Endothelial cell of umbilical vein (primary cell): ENCODE results near the gene CDCP1. TPM values are rescaled to one million over a fixed set of nuclear protein-coding genes. Genes with fewer than 3 reads are reported as not detected.
A peak's percentile ranks its signal among the peaks of the same experiment; 100 is the strongest.

Source experiments
- BruUV-seq: library from RNA; stranded (reverse); fragments of 400-500 nt; replicated peaks from 2 replicates; lab custom pipeline; 2021; lab: Mats Ljungman, UMichigan
- CTCF ChIA-PET: fragments of 300-600, 350-600 bp; sonication (Branson Sonifier 250); formaldehyde crosslinking; loops from one replicate; lab custom pipeline; 2021; ENCODE audit warnings: antibody characterized with exemption, inconsistent platforms; lab: Charles Lee
- POLR2A ChIA-PET: fragments of 300-600, 350-600 bp; sonication (Branson Sonifier 250); formaldehyde crosslinking; loops from one replicate; lab custom pipeline; 2021; ENCODE audit warnings: antibody characterized with exemption, inconsistent platforms; lab: Charles Lee
- DNase-seq: peaks from one replicate; pipeline ENCODE4 v3.0.0-alpha.2; 2011; ENCODE audit warnings: low read depth, low spot score
- FAIRE-seq: peaks from 2 replicates; lab custom pipeline; 2011; peaks lifted over from hg19 to GRCh38; lab: Jason Lieb, UNC
- H2AFZ ChIP-seq: 2 replicates; pipeline ENCODE4 v1.6.0; 2012; ENCODE audit warnings: low read depth, low read length, control low read depth, inconsistent platforms
- H3K27ac ChIP-seq: 2 replicates; pipeline ENCODE4 v1.5.1; 2011; ENCODE audit warnings: low read depth, mild to moderate bottlenecking, control low read depth, low read length, moderate library complexity; ENCODE audit not compliant: insufficient read depth
- H3K27me3 ChIP-seq, 2 experiments: 2 replicates each; pipeline versions ENCODE4 v1.6.0 to v1.6.1; 2011; ENCODE audit warnings: low read length in 2 of 2, mixed read lengths in 1 of 2; ENCODE audit not compliant: control insufficient read depth in 2 of 2, insufficient read depth in 2 of 2
- H3K36me3 ChIP-seq, 2 experiments: 2 replicates in 1 of 2; 3 replicates in 1 of 2; pipeline ENCODE4 v1.5.1; 2011; ENCODE audit warnings: low read length in 2 of 2, mild to moderate bottlenecking in 1 of 2, moderate library complexity in 1 of 2; ENCODE audit not compliant: control insufficient read depth in 2 of 2, insufficient read depth in 2 of 2; ENCODE audit errors: extremely low read depth in 1 of 2
- H3K4me1 ChIP-seq: 3 replicates; pipeline ENCODE4 v1.5.1; 2011; ENCODE audit warnings: mild to moderate bottlenecking, low read length; ENCODE audit not compliant: control insufficient read depth, insufficient read depth; ENCODE audit errors: extremely low read depth
- H3K4me2 ChIP-seq: 2 replicates; pipeline ENCODE4 v1.6.1; 2011; ENCODE audit warnings: low read length, control low read depth, mixed read lengths; ENCODE audit not compliant: insufficient read depth
- H3K4me3 ChIP-seq, 3 experiments: fragments of 200-600 bp in 1 of 3; sonication (generic), shearing (Covaris generic) in 1 of 3; replicated peaks in 1 of 3; 2 replicates each; pipeline ENCODE4 v1.5.1; 2011 to 2016; ENCODE audit warnings: control low read depth in 3 of 3, low read length in 3 of 3, mild to moderate bottlenecking in 2 of 3, inconsistent platforms in 1 of 3, low read depth in 1 of 3, moderate library complexity in 1 of 3; ENCODE audit not compliant: insufficient read depth in 1 of 3
- H3K79me2 ChIP-seq: 2 replicates; pipeline ENCODE4 v1.6.0; 2012; ENCODE audit warnings: low read length, inconsistent platforms; ENCODE audit not compliant: control insufficient read depth, insufficient read depth
- H3K9ac ChIP-seq: replicated peaks from 2 replicates; pipeline ENCODE3; 2011; ENCODE audit warnings: low read length, control low read depth; ENCODE audit not compliant: insufficient read depth; ENCODE audit errors: extremely low read depth
- H3K9me1 ChIP-seq: replicated peaks from 3 replicates; pipeline ENCODE4 v1.6.0; 2011; ENCODE audit warnings: mild to moderate bottlenecking, low read length; ENCODE audit not compliant: control insufficient read depth, insufficient read depth; ENCODE audit errors: extremely low read depth
- H3K9me3 ChIP-seq: replicated peaks from 2 replicates; pipeline ENCODE4 v1.5.1; 2012; ENCODE audit warnings: low read length, inconsistent platforms; ENCODE audit not compliant: control insufficient read depth, insufficient read depth
- H4K20me1 ChIP-seq: replicated peaks from 2 replicates; pipeline ENCODE3; 2011; ENCODE audit warnings: mild to moderate bottlenecking, low read length; ENCODE audit not compliant: control insufficient read depth, insufficient read depth; ENCODE audit errors: extremely low read depth
- FOS ChIP-seq: IDR thresholded peaks from 2 replicates; pipeline ENCODE4 v1.6.1; 2011; ENCODE audit warnings: mild to moderate bottlenecking, low read length, moderate library complexity, borderline replicate concordance; ENCODE audit not compliant: insufficient read depth
- JUN ChIP-seq: IDR thresholded peaks from 2 replicates; pipeline ENCODE4 v1.6.1; 2011; ENCODE audit warnings: borderline replicate concordance, low read depth; ENCODE audit not compliant: insufficient read length, insufficient read depth
- dilution Hi-C: fragments of 300-500 bp; cut with MboI; formaldehyde crosslinking; loops from one replicate; pipeline ENCODE4 v1.15.0; 2019; ENCODE audit warnings: low sequenced_read_pairs; ENCODE audit not compliant: extremely low pct_ligation_motif_present
- intact Hi-C: fragments of 100-400 bp; cut with micrococcal nuclease; formaldehyde crosslinking; loops from one replicate; pipeline ENCODE4 v1.10.0; 2022
- polyA plus RNA-seq, 4 experiments: library from polyadenylated mRNA; depleted of rRNA in 3 of 4; stranded (reverse) in 3 of 4; unstranded in 1 of 4; fragments of >200 nt; gene quantifications; 2 replicates each; pipeline versions ENCODE4 v1.2.1 to v1.2.3, GENCODE V29; 2011 to 2012; ENCODE audit warnings: missing spikeins in 1 of 4
- total RNA-seq: library from RNA; stranded (reverse); gene quantifications from 2 replicates; pipeline ENCODE4 v1.2.3, GENCODE V29; 2021
- TF ChIP-seq, protein P1 (sequence below), 2 donors: IDR thresholded peaks; 1 replicate in 1 of 2; 2 replicates in 1 of 2; pipeline ENCODE4 v1.5.1; 2011; ENCODE audit warnings: low read length in 2 of 2, mild to moderate bottlenecking in 2 of 2, moderate library complexity in 2 of 2, control low read depth in 1 of 2, inconsistent platforms in 1 of 2, low read depth in 1 of 2; ENCODE audit not compliant: insufficient read depth in 1 of 2; ENCODE audit errors: extremely low read depth in 1 of 2

The CDCP1 gene
- total and polyA plus RNA-seq, 2 donors (not counting 3 experiments of a cell fraction or from before 2014, with no cell fraction given): 0.01 to 0.22 TPM

DNA sequence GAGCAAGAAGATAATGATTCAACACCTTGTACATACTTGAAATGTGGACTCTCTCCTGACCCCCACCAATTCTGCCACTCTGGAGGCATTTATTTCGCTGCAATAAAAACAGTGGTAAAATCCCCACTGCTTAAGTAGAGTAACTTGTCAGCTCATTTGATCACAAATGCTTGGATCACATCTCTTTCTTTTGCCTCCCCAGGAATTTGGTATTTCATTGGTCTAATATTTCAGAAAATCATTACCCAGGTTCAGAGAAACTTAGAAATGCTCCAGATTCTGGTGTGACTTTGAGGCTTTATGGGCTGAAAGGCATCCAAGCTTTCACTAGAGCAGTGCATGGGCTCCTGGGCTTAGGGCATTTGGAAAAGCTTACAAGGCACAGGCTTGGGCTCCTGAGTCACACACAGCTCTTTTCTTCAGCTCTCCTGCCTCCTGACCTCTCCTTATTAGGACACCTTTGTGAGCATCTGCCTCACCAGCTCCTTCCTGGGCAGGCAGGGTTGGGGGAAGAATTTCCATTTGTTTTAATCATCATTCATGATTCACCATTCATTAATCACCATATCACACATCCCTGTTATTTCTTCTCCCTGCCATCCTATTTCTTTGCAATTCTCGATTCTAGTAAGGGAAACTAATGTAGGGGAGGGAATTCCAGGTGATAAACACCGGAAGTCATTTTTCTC is 22.5 kb downstream of the CDCP1 start:
- no peaks in the 10 kb centered on the region for H4K20me1 ChIP-seq
- peak overlapping the region; percentile 24 for H3K27ac ChIP-seq
- no peak overlapping the region for H2AFZ ChIP-seq
- dilution Hi-C loops: no loop called here
- H3K36me3 ChIP-seq: no peaks in the 10 kb centered on the region
- no peaks in the 10 kb centered on the region for H3K9me3 ChIP-seq
- peak; percentile 40 for DNase-seq
- intact Hi-C loops: no loop called here
- TF ChIP-seq, protein P1, sequence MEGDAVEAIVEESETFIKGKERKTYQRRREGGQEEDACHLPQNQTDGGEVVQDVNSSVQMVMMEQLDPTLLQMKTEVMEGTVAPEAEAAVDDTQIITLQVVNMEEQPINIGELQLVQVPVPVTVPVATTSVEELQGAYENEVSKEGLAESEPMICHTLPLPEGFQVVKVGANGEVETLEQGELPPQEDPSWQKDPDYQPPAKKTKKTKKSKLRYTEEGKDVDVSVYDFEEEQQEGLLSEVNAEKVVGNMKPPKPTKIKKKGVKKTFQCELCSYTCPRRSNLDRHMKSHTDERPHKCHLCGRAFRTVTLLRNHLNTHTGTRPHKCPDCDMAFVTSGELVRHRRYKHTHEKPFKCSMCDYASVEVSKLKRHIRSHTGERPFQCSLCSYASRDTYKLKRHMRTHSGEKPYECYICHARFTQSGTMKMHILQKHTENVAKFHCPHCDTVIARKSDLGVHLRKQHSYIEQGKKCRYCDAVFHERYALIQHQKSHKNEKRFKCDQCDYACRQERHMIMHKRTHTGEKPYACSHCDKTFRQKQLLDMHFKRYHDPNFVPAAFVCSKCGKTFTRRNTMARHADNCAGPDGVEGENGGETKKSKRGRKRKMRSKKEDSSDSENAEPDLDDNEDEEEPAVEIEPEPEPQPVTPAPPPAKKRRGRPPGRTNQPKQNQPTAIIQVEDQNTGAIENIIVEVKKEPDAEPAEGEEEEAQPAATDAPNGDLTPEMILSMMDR (IDR thresholded peaks at IDR 0.05; ENCODE audit: extremely low read depth in 1 of 2, insufficient read depth in 1 of 2, low read depth in 1 of 2, low read length in 2 of 2): no peak
- TF ChIP-seq FOS: peak; percentile 80
- H3K9me1 ChIP-seq: no peaks in the 10 kb centered on the region
- peaks cover 14% of the 10 kb centered on the region for H3K4me1 ChIP-seq
- H3K27me3 ChIP-seq: no peaks in the 10 kb centered on the region
- no peak overlapping the region for H3K4me3 ChIP-seq
- ChIA-PET CTCF (interaction anchor here (0.6 to 1.9 kb wide), 11 partner anchors 10 to 86 kb away, joined by 3 to 12 read pairs (median 4); no protein-coding TSS in a partner anchor), POLR2A (no interaction called here)
- no peaks in the 10 kb centered on the region for H3K79me2 ChIP-seq
- H3K9ac ChIP-seq: no peak overlapping the region
- peak; percentile 67 for FAIRE-seq
- BruUV-seq: TSS peak; percentile 95
- no peak overlapping the region for H3K4me2 ChIP-seq

DNA sequence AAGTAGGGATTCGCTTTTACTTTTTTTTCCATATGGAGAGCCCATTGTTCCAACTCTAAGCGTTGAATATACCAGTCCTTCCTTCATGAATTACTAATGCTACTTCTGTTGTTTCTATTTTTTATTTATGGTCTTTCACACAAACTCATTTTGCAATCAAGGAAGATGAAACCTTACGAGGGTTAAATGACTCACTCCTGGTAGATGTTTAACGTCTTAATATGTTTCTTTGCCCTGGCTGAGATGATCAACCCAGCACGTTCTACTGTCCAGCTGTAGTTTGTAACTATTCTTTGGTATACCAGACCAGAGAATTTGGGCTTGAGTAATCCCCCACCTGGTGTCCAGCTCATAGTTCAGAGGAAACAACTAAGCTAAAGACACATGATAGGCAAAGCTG is 23.1 kb downstream of the CDCP1 start:
- Histone ChIP-seq H3K9ac (no peak overlapping the region), H3K9me3 (no peaks in the 10 kb centered on the region), H3K9me1 (no peaks in the 10 kb centered on the region), H3K79me2 (no peaks in the 10 kb centered on the region), H4K20me1 (no peaks in the 10 kb centered on the region), H2AFZ (peak overlapping the region; percentile 26), H3K27ac (peak overlapping the region; percentile 26), H3K4me3 (no peak overlapping the region), H3K4me1 (peaks cover 14% of the 10 kb centered on the region), H3K4me2 (peak overlapping the region; percentile 19), H3K36me3 (no peaks in the 10 kb centered on the region), H3K27me3 (no peaks in the 10 kb centered on the region)
- FAIRE-seq (peak; percentile 55), DNase-seq (peak; percentile 12)
- CTCF ChIA-PET: interaction anchor here (0.5 to 1.9 kb wide), 9 partner anchors 11 to 87 kb away, joined by 3 to 12 read pairs (median 4); no protein-coding TSS in a partner anchor
- TF ChIP-seq FOS (peak; percentile 79), JUN (no peak)
- dilution Hi-C loops (no loop called here), intact Hi-C loops (no loop called here)
- no TSS peak for BruUV-seq
- POLR2A ChIA-PET: no interaction called here
